GM12891 (cell line): ENCODE results near the gene CRKL.

Experiments used
- POLR2A ChIP-seq: IDR thresholded peaks from 2 replicates; pipeline ENCODE4 v1.6.1; 2011; ENCODE audit warnings: low read depth, low read length, control low read depth
- POLR2AphosphoS5 ChIP-seq: IDR thresholded peaks from 2 replicates; pipeline ENCODE4 v1.6.1; 2011; ENCODE audit warnings: low read depth, low read length, control low read depth

DNA sequence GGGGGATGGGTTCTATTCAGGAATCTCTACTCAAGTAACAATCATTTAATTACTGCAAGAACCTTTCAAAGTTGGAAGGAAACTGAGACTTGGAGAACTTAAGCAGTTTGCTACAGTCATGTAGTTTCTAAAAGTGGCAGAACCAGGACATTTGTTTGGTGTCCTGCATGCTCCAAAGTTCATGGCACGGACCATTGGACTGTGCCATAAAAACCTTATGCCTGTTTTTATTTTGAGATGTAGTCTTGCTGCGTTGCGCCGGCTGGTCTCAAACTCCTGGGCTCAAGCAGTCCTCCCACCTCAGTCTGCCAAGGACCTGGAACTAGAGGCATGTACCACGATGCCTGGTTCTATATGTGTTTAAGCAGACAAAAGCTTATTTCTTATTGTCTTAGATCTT lies 31.2 kb downstream of the CRKL start:
- TF ChIP-seq POLR2A, result no peak
- TF ChIP-seq POLR2AphosphoS5, result no peak
